Testis (tissue), 3 donors: Measurements from ENCODE around the gene OLR1. TPM values are rescaled to one million over a fixed set of nuclear protein-coding genes. Genes with fewer than 3 reads are reported as not detected.

Experiments used
- DNase-seq: peaks from one replicate; pipeline ENCODE4 v3.0.0-alpha.2; 2019
- H3K27ac ChIP-seq, 2 donors: fragments of 200-600 bp; sonication (generic); one replicate each; pipeline ENCODE4 v1.5.1; 2019
- H3K27me3 ChIP-seq: fragments of 200-600 bp; sonication (generic); one replicate; pipeline ENCODE4 v1.5.1; 2019
- H3K36me3 ChIP-seq: fragments of 200-600 bp; sonication (generic); one replicate; pipeline ENCODE4 v1.5.1; 2017; ENCODE audit warnings: low read depth; ENCODE audit errors: missing control alignments
- H3K4me1 ChIP-seq: fragments of 200-600 bp; sonication (generic); one replicate; pipeline ENCODE4 v1.5.1; 2019
- H3K4me3 ChIP-seq, 2 donors: fragments of 200-600 bp; sonication (generic); one replicate each; pipeline ENCODE4 v1.5.1; 2017 to 2019
- H3K9me3 ChIP-seq: fragments of 200-600 bp; sonication (generic); one replicate; pipeline ENCODE4 v1.5.1; 2017
- POLR2A ChIP-seq: fragments of 450-650 bp; IDR thresholded peaks from one replicate; pipeline ENCODE4 v1.6.1; 2017; ENCODE audit warnings: antibody characterized with exemption, mild to moderate bottlenecking, moderate library complexity
- WGBS, 2 donors: methylation state at CpG; one replicate each; pipeline ENCODE4 v1.1.5; 2018; 5-methylcytosine and 5-hydroxymethylcytosine counted together
- intact Hi-C: fragments of 100-400 bp; cut with DNase I; formaldehyde crosslinking; loops from one replicate; pipeline ENCODE4 v1.15.1; 2023; ENCODE audit warnings: low total_unique reads
- polyA plus RNA-seq: library from polyadenylated mRNA; stranded (reverse); fragments of 350-450 nt; fragmentation: Illumina TruSeq; extraction: RNeasy Lipid Tissue Mini Kit (QIAGEN cat#74804); gene quantifications from one replicate; pipeline ENCODE4 v1.2.3, GENCODE V29; 2014; ENCODE audit warnings: low read depth, low replicate concordance; ENCODE audit not compliant: insufficient read depth
- total RNA-seq, 2 donors: library from RNA; depleted of rRNA; stranded (reverse); fragments of >200 nt; gene quantifications; one replicate each; pipeline ENCODE4 v1.2.3, GENCODE V29; 2016
- TF ChIP-seq, protein P1 (sequence below), 3 experiments: fragments of 450-650 bp in 2 of 3; fragments of 200-600 bp in 1 of 3; sonication (generic) in 1 of 3; IDR thresholded peaks; one replicate each; pipeline ENCODE4 v1.5.1; 2016 to 2019; ENCODE audit warnings: antibody characterized with exemption in 3 of 3, mild to moderate bottlenecking in 2 of 3, moderate library complexity in 1 of 3

The OLR1 gene
- total and polyA plus RNA-seq, 3 donors from 2014 or later: 0.87 to 5.9 (median 2.5) TPM

DNA sequence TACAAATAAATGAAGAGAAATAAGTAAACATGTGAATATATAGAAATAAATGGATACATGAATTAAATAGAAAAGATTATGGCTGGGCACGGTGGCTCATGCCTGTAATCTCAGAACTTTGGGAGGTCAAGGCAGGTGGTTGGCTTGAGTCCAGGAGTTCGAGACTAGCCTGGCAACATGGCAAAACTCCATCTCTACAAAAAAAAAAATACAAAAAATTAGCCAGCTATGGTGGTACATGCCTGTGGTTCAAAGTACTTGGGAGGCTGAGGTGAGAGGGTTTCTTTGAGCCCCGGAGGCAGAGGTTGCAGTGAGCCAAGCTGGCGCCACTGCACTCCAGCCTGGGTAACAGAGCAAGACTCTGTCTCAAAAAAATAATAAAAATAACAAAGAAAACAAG lies 36.8 kb downstream of the OLR1 start:
- DNase-seq: no peak
- Histone ChIP-seq H3K27me3 (no peaks in the 10 kb centered on the region), H3K27ac (no peak overlapping the region), H3K9me3 (no peaks in the 10 kb centered on the region), H3K4me3 (no peak overlapping the region), H3K4me1 (no peaks in the 10 kb centered on the region), H3K36me3 (no peaks in the 10 kb centered on the region)
- no peak for TF ChIP-seq POLR2A
- TF ChIP-seq, protein P1, sequence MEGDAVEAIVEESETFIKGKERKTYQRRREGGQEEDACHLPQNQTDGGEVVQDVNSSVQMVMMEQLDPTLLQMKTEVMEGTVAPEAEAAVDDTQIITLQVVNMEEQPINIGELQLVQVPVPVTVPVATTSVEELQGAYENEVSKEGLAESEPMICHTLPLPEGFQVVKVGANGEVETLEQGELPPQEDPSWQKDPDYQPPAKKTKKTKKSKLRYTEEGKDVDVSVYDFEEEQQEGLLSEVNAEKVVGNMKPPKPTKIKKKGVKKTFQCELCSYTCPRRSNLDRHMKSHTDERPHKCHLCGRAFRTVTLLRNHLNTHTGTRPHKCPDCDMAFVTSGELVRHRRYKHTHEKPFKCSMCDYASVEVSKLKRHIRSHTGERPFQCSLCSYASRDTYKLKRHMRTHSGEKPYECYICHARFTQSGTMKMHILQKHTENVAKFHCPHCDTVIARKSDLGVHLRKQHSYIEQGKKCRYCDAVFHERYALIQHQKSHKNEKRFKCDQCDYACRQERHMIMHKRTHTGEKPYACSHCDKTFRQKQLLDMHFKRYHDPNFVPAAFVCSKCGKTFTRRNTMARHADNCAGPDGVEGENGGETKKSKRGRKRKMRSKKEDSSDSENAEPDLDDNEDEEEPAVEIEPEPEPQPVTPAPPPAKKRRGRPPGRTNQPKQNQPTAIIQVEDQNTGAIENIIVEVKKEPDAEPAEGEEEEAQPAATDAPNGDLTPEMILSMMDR (IDR thresholded peaks at IDR 0.05): no peak
- 63 to 65% methylated on average over 4 of the region's 4 CpGs for WGBS, 2 donors
- intact Hi-C loops: loop anchor here (10.0 kb wide), 1 partner anchor 100 kb away; the partner anchor contains the start of gene CLEC9A

DNA sequence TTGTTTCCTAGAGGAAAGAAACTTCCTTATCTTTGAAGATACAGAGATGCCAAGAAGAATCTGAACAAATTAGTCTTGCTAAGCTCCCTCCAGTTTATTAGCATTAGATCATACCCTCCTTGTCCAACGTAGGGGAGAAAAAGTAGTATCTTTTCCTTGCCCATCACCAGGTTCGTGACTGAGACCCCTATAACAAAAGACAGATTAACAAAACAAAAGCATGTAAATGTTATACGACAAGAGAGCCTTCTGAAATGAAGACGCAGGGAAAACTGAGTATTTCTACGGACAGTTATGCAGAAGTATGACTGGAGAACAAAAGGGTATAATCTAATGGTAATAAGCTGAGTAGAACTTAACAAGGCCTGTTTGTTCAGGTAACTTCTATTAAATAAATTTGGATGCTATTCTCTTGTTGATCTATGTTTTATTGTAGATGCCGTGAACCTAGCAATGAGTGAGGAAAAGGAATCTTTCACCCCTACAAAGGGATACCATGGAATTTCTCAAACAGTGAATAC lies 39.0 kb downstream of the OLR1 start:
- Histone ChIP-seq H3K9me3 (no peaks in the 10 kb centered on the region), H3K27me3 (no peaks in the 10 kb centered on the region), H3K4me3 (no peak overlapping the region), H3K4me1 (no peaks in the 10 kb centered on the region), H3K27ac (no peak overlapping the region), H3K36me3 (no peaks in the 10 kb centered on the region)
- DNase-seq: no peak
- WGBS, 2 donors: 77 to 82% methylated on average over 6 of the region's 6 CpGs
- intact Hi-C loops: loop anchor here (10.0 kb wide), 1 partner anchor 98 kb away; the partner anchor contains the start of gene CLEC9A
- TF ChIP-seq, protein P1 (IDR thresholded peaks at IDR 0.05): no peak
- TF ChIP-seq POLR2A: no peak

DNA sequence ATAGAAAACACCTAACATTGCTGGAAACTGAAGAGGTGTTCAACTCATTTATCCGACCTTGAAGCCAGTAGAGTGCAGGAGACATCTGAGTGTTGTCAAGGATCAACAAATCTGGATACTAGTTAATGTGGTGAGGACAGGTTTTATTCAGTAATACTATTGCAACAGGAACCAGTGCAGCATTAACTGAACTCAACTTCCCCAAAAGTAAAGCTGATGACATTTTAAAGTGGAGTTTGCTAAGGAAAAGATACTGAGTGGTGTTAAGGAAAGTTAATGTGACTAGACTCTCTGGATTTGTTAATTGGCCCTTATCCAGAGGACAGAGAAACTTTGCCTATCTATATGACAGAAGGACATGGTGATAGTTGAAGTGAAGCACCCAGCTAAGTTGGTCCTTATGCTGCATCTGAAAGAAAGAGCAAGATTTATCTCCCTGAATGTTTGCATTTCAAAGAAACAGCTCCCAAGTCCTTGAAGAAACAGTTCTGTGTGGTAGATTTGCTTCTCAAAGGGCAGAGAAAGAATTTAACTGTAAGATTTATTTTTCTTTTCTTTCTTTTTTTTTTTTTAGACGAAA lies 40.7 kb downstream of the OLR1 start:
- 59 to 60% methylated on average over 2 of the region's 2 CpGs for WGBS, 2 donors
- no peaks in the 10 kb centered on the region for H3K9me3 ChIP-seq
- H3K27me3 ChIP-seq: no peaks in the 10 kb centered on the region
- no peak for DNase-seq
- no peaks in the 10 kb centered on the region for H3K36me3 ChIP-seq
- H3K27ac ChIP-seq: no peak overlapping the region
- H3K4me3 ChIP-seq: no peak overlapping the region
- no peaks in the 10 kb centered on the region for H3K4me1 ChIP-seq
- intact Hi-C loops: loop anchor here (10.0 kb wide), 1 partner anchor 96 kb away; the partner anchor contains the start of gene CLEC9A
- TF ChIP-seq, protein P1 (IDR thresholded peaks at IDR 0.05): no peak
- TF ChIP-seq POLR2A: no peak

- no peak within 1 kb of the TSS for H3K4me3 ChIP-seq
- no peak for TF ChIP-seq POLR2A
- 83 to 90% methylated on average over 1 of the region's 1 CpG for WGBS, 2 donors
- H3K4me1 ChIP-seq: no peaks in the 10 kb centered on the region
- no peaks in the 10 kb centered on the region for H3K36me3 ChIP-seq
- no peak for DNase-seq
- intact Hi-C loops: loop anchor here (10.0 kb wide), 1 partner anchor 95 kb away; the partner anchor contains the start of gene CLEC9A
- no peaks in the 10 kb centered on the region for H3K27me3 ChIP-seq
- H3K9me3 ChIP-seq: no peaks in the 10 kb centered on the region
- H3K27ac ChIP-seq: no peak within 1 kb of the TSS
These were observed 41.9 kb downstream of the OLR1 start, which contains the start of gene CLEC7A for GRCh38 chr12:10130042-10130441. Gene CLEC7A, minus strand, starts transcription at chr12:10130199. Its CDS starts 117 bp downstream, at chr12:10130082.

DNA sequence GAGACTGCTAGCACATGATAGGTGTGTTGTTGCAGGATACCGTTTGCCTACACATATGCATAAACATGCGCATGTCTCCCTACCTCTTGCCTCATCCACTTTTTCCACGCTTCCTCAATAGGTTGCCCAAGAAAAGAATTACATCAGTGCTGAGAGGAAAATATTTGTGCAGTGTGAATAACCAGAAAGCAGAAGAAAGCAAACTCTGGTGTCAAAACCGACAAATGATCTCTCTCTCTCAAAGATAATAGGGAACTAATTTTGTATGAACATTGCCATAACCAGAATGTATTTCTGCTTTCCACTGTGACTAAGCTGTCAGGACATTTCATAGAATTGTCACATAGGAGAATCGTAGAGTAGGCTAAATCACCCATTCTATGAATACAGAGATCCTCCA lies 43.2 kb downstream of the OLR1 start:
- 77 to 83% methylated on average over 5 of the region's 5 CpGs for WGBS, 2 donors
- Histone ChIP-seq H3K9me3 (no peaks in the 10 kb centered on the region), H3K27me3 (no peaks in the 10 kb centered on the region), H3K4me1 (no peaks in the 10 kb centered on the region), H3K27ac (no peak overlapping the region), H3K4me3 (no peak overlapping the region), H3K36me3 (no peaks in the 10 kb centered on the region)
- intact Hi-C loops: no loop called here
- DNase-seq: no peak
- TF ChIP-seq POLR2A: no peak
- TF ChIP-seq, protein P1 (IDR thresholded peaks at IDR 0.05): no peak
